ENCODE results near the gene MLXIP. TPM values are rescaled to one million over a fixed set of nuclear protein-coding genes. Genes with fewer than 3 reads are reported as not detected.

The MLXIP gene
- total RNA-seq, 1 donor from 2014 or later, result 1.9 TPM

GRCh38 chr12:122088179-122088810, 9.7 kb downstream of the MLXIP start:
- Histone ChIP-seq H3K4me2 (no peak overlapping the region), H3K36me3 (no peaks in the 10 kb centered on the region), H3K79me2 (ENCODE audit: low read depth) (no peaks in the 10 kb centered on the region), H2AFZ (replicated peaks) (no peak overlapping the region), H4K20me1 (ENCODE audit: low read depth) (peaks cover 12% of the 10 kb centered on the region), H3K4me3 (no peak overlapping the region), H3K9ac (no peak overlapping the region), H3K9me3 (ENCODE audit: low read depth) (no peaks in the 10 kb centered on the region), H3F3A (ENCODE audit: low read depth) (peaks cover 9% of the 10 kb centered on the region), H3K27me3 (peaks cover 5% of the 10 kb centered on the region), H3K4me1 (peaks cover 14% of the 10 kb centered on the region), H3K27ac (no peak overlapping the region)
- peaks cover 23% of the 10 kb centered on the region for H3K36me3 Mint-ChIP-seq
- peaks cover 35% of the 10 kb centered on the region for H3K4me1 Mint-ChIP-seq
- no peak overlapping the region for H3K4me3 Mint-ChIP-seq
- DNase-seq (ENCODE audit: low spot score), result no peak
- no peak for TF ChIP-seq EZH2phosphoT487 (IDR thresholded peaks at IDR 0.05)
- TF ChIP-seq, protein P1, sequence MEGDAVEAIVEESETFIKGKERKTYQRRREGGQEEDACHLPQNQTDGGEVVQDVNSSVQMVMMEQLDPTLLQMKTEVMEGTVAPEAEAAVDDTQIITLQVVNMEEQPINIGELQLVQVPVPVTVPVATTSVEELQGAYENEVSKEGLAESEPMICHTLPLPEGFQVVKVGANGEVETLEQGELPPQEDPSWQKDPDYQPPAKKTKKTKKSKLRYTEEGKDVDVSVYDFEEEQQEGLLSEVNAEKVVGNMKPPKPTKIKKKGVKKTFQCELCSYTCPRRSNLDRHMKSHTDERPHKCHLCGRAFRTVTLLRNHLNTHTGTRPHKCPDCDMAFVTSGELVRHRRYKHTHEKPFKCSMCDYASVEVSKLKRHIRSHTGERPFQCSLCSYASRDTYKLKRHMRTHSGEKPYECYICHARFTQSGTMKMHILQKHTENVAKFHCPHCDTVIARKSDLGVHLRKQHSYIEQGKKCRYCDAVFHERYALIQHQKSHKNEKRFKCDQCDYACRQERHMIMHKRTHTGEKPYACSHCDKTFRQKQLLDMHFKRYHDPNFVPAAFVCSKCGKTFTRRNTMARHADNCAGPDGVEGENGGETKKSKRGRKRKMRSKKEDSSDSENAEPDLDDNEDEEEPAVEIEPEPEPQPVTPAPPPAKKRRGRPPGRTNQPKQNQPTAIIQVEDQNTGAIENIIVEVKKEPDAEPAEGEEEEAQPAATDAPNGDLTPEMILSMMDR (IDR thresholded peaks at IDR 0.05), result no peak
- TF ChIP-seq EZH2 (IDR thresholded peaks at IDR 0.05), result no peak
- no peak overlapping the region for H3K27ac Mint-ChIP-seq
- H3K9me3 Mint-ChIP-seq, result no peaks in the 10 kb centered on the region
- H3K27me3 Mint-ChIP-seq (ENCODE audit: insufficient read depth, low read depth), result peaks cover 2% of the 10 kb centered on the region

DNA sequence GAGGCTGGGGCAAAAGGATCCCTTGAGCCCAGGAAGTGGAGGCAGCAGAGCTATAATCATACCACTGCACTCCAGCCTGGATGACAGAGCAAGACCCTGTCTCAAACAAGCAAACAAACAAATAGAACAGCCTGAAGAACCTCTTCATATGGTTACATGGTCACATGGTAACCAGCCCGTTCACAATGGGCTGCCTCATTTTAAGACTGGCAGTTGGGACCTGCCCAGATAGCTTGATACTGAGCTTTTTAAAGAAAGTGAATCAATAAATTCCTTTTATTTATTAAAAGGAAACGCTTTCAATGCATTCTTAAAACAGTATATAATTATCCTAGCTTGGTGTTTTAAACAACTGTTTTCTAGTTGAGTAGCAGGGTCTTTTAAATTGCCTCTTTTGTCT, 10.5 kb downstream of the MLXIP start:
- Histone ChIP-seq H4K20me1 (ENCODE audit: low read depth) (peaks cover 12% of the 10 kb centered on the region), H3K27me3 (no peaks in the 10 kb centered on the region), H3K27ac (no peak overlapping the region), H3K4me2 (no peak overlapping the region), H3K79me2 (ENCODE audit: low read depth) (no peaks in the 10 kb centered on the region), H3K9ac (no peak overlapping the region), H3K4me3 (no peak overlapping the region), H3K9me3 (ENCODE audit: low read depth) (no peaks in the 10 kb centered on the region), H3K4me1 (peaks cover 14% of the 10 kb centered on the region), H3F3A (ENCODE audit: low read depth) (peaks cover 17% of the 10 kb centered on the region), H3K36me3 (no peaks in the 10 kb centered on the region), H2AFZ (replicated peaks) (no peak overlapping the region)
- no peak for DNase-seq (ENCODE audit: low spot score)
- Mint-ChIP-seq H3K27me3 (ENCODE audit: insufficient read depth, low read depth) (peaks cover 2% of the 10 kb centered on the region), H3K4me3 (no peak overlapping the region), H3K9me3 (no peaks in the 10 kb centered on the region), H3K36me3 (peaks cover 16% of the 10 kb centered on the region), H3K27ac (no peak overlapping the region), H3K4me1 (peaks cover 35% of the 10 kb centered on the region)
- TF ChIP-seq, protein P1 (IDR thresholded peaks at IDR 0.05), result no peak
- no peak for TF ChIP-seq EZH2phosphoT487 (IDR thresholded peaks at IDR 0.05)
- TF ChIP-seq EZH2 (IDR thresholded peaks at IDR 0.05), result no peak

- no peak for TF ChIP-seq EZH2 (IDR thresholded peaks at IDR 0.05)
- TF ChIP-seq, protein P1 (IDR thresholded peaks at IDR 0.05), result no peak
- TF ChIP-seq EZH2phosphoT487 (IDR thresholded peaks at IDR 0.05), result no peak
- H3K4me1 ChIP-seq, result peaks cover 4% of the 10 kb centered on the region
- H3K79me2 ChIP-seq (ENCODE audit: low read depth), result no peaks in the 10 kb centered on the region
- no peaks in the 10 kb centered on the region for H3K27me3 ChIP-seq
- no peak overlapping the region for H3K27ac Mint-ChIP-seq
- no peak overlapping the region for H3K4me3 ChIP-seq
- H3K9ac ChIP-seq, result no peak overlapping the region
- no peaks in the 10 kb centered on the region for H4K20me1 ChIP-seq (ENCODE audit: low read depth)
- no peaks in the 10 kb centered on the region for H3K9me3 Mint-ChIP-seq
- H3K36me3 ChIP-seq, result no peaks in the 10 kb centered on the region
- H3F3A ChIP-seq (ENCODE audit: low read depth), result peaks cover 26% of the 10 kb centered on the region
- no peak overlapping the region for H3K4me2 ChIP-seq
- no peak for DNase-seq (ENCODE audit: low spot score)
- H3K27me3 Mint-ChIP-seq (ENCODE audit: insufficient read depth, low read depth), result peaks cover 2% of the 10 kb centered on the region
- peaks cover 7% of the 10 kb centered on the region for H3K36me3 Mint-ChIP-seq
- H3K27ac ChIP-seq, result no peak overlapping the region
- peaks cover 28% of the 10 kb centered on the region for H3K4me1 Mint-ChIP-seq
- H3K4me3 Mint-ChIP-seq, result no peak overlapping the region
- no peak overlapping the region for H2AFZ ChIP-seq (replicated peaks)
- no peaks in the 10 kb centered on the region for H3K9me3 ChIP-seq (ENCODE audit: low read depth)
Observed at GRCh38 chr12:122090759-122091515, 12.4 kb downstream of the MLXIP start.
